Esophagus squamous epithelium (tissue), 4 donors: ENCODE measurements around the gene HUNK.

ENCODE experiments used
- POLR2A ChIP-seq, 4 donors: fragments of 450-650 bp; IDR thresholded peaks; one replicate each; pipeline ENCODE4 v1.6.1; 2017; ENCODE audit warnings: antibody characterized with exemption in 4 of 4, mild to moderate bottlenecking in 4 of 4, moderate library complexity in 3 of 4
- TF ChIP-seq, protein P1 (sequence below), 6 experiments: fragments of 450-650 bp in 4 of 6; fragments of 200-600 bp in 2 of 6; sonication (generic) in 2 of 6; IDR thresholded peaks; one replicate each; pipeline ENCODE4 v1.5.1; 2016 to 2019; ENCODE audit warnings: antibody characterized with exemption in 6 of 6, mild to moderate bottlenecking in 4 of 6, moderate library complexity in 4 of 6

GRCh38 chr21:31913182-31913608 is 40.4 kb downstream of the HUNK start:
- TF ChIP-seq POLR2A (IDR thresholded peaks at IDR 0.05) = no peak
- TF ChIP-seq, protein P1, sequence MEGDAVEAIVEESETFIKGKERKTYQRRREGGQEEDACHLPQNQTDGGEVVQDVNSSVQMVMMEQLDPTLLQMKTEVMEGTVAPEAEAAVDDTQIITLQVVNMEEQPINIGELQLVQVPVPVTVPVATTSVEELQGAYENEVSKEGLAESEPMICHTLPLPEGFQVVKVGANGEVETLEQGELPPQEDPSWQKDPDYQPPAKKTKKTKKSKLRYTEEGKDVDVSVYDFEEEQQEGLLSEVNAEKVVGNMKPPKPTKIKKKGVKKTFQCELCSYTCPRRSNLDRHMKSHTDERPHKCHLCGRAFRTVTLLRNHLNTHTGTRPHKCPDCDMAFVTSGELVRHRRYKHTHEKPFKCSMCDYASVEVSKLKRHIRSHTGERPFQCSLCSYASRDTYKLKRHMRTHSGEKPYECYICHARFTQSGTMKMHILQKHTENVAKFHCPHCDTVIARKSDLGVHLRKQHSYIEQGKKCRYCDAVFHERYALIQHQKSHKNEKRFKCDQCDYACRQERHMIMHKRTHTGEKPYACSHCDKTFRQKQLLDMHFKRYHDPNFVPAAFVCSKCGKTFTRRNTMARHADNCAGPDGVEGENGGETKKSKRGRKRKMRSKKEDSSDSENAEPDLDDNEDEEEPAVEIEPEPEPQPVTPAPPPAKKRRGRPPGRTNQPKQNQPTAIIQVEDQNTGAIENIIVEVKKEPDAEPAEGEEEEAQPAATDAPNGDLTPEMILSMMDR (IDR thresholded peaks at IDR 0.05) = no peak
